ENCODE results near the gene PRMT1. TPM values are rescaled to one million over a fixed set of nuclear protein-coding genes. Genes with fewer than 3 reads are reported as not detected.

Gene PRMT1
- total and polyA plus RNA-seq, 2 donors from 2014 or later, result 119 to 131 TPM

DNA sequence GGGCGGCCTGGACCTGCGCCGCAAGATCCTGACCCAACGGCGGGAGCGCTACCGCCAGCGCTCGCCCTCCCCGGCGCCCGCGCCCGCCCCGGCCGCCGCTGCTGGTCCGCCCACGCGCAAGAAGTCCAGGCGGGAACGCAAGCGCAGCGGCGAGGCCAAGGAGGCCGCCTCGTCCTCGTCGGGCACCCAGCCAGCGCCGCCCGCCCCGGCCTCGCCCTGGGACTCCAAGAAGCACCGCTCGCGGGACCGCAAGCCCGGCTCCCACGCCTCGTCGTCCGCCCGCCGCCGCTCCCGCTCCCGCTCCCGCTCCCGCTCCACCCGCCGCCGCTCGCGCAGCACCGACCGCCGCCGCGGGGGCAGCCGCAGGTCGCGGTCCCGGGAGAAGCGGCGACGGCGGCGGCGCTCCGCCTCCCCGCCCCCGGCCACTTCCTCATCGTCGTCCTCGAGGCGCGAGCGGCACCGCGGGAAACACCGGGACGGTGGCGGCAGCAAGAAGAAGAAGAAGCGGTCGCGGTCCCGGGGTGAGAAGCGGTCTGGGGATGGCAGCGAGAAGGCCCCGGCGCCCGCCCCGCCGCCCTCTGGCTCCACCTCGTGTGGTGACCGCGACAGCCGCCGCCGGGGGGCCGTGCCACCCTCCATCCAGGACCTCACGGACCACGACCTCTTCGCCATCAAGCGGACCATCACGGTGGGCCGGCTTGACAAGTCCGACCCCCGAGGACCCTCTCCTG, 25.1 kb upstream of the PRMT1 start:
- Histone ChIP-seq H3K27me3 (ENCODE audit: control insufficient read depth, insufficient read depth, low read length) (no peaks in the 10 kb centered on the region), H3K4me3 (ENCODE audit: low read length in 3 of 3) (no peak overlapping the region), H3K9me3 (ENCODE audit: control insufficient read depth in 2 of 3, insufficient read depth in 1 of 3, low read length in 3 of 3) (no peaks in the 10 kb centered on the region), H3K9ac (ENCODE audit: low read length in 3 of 3) (no peak overlapping the region), H3K27ac (ENCODE audit: low read depth in 2 of 2, low read length in 2 of 2) (no peak overlapping the region), H3K4me1 (ENCODE audit: control insufficient read depth in 2 of 3, insufficient read depth in 2 of 3, low read depth in 1 of 3, low read length in 3 of 3) (no peaks in the 10 kb centered on the region), H3K36me3 (ENCODE audit: control insufficient read depth in 2 of 3, insufficient read depth in 3 of 3, low read length in 3 of 3) (peaks cover 0 to 40% (median 17%) of the 10 kb centered on the region in 3 donors)
- FAIRE-seq (no peak), DNase-seq (no peak)
- intact Hi-C loops (cut with DNase I), result no loop called here
- TF ChIP-seq, protein P1, sequence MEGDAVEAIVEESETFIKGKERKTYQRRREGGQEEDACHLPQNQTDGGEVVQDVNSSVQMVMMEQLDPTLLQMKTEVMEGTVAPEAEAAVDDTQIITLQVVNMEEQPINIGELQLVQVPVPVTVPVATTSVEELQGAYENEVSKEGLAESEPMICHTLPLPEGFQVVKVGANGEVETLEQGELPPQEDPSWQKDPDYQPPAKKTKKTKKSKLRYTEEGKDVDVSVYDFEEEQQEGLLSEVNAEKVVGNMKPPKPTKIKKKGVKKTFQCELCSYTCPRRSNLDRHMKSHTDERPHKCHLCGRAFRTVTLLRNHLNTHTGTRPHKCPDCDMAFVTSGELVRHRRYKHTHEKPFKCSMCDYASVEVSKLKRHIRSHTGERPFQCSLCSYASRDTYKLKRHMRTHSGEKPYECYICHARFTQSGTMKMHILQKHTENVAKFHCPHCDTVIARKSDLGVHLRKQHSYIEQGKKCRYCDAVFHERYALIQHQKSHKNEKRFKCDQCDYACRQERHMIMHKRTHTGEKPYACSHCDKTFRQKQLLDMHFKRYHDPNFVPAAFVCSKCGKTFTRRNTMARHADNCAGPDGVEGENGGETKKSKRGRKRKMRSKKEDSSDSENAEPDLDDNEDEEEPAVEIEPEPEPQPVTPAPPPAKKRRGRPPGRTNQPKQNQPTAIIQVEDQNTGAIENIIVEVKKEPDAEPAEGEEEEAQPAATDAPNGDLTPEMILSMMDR (IDR thresholded peaks at IDR 0.05; ENCODE audit: borderline replicate concordance, extremely low read depth, insufficient read depth), result no peak

DNA sequence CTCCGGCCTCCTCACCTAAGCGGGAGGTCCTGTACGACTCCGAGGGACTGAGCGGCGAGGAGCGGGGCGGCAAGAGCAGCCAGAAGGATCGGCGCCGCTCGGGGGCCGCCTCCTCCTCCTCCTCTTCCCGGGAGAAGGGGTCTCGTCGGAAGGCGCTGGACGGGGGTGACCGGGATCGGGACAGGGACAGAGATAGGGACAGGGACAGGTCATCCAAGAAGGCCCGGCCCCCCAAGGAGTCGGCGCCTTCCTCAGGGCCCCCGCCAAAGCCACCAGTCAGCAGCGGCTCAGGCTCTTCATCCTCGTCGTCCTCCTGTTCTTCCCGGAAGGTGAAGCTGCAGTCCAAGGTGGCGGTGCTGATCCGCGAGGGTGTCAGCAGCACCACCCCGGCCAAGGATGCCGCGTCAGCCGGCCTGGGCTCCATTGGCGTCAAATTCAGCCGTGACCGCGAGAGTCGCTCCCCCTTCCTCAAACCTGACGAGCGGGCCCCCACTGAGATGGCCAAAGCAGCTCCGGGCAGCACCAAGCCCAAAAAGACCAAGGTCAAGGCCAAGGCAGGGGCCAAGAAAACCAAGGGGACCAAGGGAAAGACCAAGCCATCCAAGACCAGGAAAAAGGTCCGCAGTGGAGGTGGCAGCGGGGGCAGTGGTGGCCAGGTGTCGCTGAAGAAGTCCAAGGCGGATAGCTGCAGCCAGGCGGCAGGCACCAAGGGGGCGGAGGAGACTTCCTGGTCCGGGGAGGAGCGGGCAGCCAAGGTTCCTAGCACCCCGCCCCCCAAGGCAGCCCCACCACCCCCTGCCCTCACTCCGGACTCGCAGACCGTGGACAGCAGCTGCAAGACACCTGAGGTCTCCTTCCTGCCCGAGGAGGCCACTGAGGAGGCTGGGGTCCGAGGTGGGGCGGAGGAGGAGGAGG, 24.3 kb upstream of the PRMT1 start:
- Histone ChIP-seq H3K9ac (ENCODE audit: low read length in 3 of 3) (no peak overlapping the region), H3K27me3 (ENCODE audit: control insufficient read depth, insufficient read depth, low read length) (no peaks in the 10 kb centered on the region), H3K27ac (ENCODE audit: low read depth in 2 of 2, low read length in 2 of 2) (no peak overlapping the region), H3K36me3 (ENCODE audit: control insufficient read depth in 2 of 3, insufficient read depth in 3 of 3, low read length in 3 of 3) (peaks cover 0 to 37% (median 17%) of the 10 kb centered on the region in 3 donors), H3K4me3 (ENCODE audit: low read length in 3 of 3) (no peak overlapping the region), H3K9me3 (ENCODE audit: control insufficient read depth in 2 of 3, insufficient read depth in 1 of 3, low read length in 3 of 3) (no peaks in the 10 kb centered on the region), H3K4me1 (ENCODE audit: control insufficient read depth in 2 of 3, insufficient read depth in 2 of 3, low read depth in 1 of 3, low read length in 3 of 3) (no peaks in the 10 kb centered on the region)
- no peak for FAIRE-seq
- intact Hi-C loops (cut with DNase I), result no loop called here
- no peak for DNase-seq
- TF ChIP-seq, protein P1 (IDR thresholded peaks at IDR 0.05; ENCODE audit: borderline replicate concordance, extremely low read depth, insufficient read depth), result no peak

DNA sequence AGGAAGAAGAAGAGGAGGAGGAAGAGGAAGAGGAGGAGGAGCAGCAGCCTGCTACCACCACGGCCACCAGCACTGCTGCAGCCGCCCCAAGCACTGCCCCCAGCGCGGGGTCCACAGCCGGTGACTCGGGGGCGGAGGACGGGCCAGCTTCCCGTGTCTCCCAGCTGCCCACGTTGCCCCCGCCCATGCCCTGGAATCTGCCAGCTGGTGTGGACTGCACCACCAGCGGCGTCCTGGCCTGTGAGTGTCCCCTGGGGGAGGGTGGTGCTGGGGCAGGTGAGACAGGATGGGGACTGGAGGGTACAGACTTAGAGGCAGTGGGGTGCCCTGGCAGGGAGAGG, 23.6 kb upstream of the PRMT1 start:
- intact Hi-C loops (cut with DNase I), result no loop called here
- FAIRE-seq, result no peak
- H3K36me3 ChIP-seq (ENCODE audit: control insufficient read depth in 2 of 3, insufficient read depth in 3 of 3, low read length in 3 of 3), result peaks cover 0 to 38% (median 17%) of the 10 kb centered on the region in 3 donors

More for the DNA sequence above, 23.6 kb upstream of the PRMT1 start:
- Histone ChIP-seq H3K27me3 (ENCODE audit: control insufficient read depth, insufficient read depth, low read length) (no peaks in the 10 kb centered on the region), H3K9ac (ENCODE audit: low read length in 3 of 3) (no peak overlapping the region), H3K4me3 (ENCODE audit: low read length in 3 of 3) (no peak overlapping the region), H3K27ac (ENCODE audit: low read depth in 2 of 2, low read length in 2 of 2) (no peak overlapping the region), H3K4me1 (ENCODE audit: control insufficient read depth in 2 of 3, insufficient read depth in 2 of 3, low read depth in 1 of 3, low read length in 3 of 3) (no peaks in the 10 kb centered on the region), H3K9me3 (ENCODE audit: control insufficient read depth in 2 of 3, insufficient read depth in 1 of 3, low read length in 3 of 3) (no peaks in the 10 kb centered on the region)
- TF ChIP-seq, protein P1 (IDR thresholded peaks at IDR 0.05; ENCODE audit: borderline replicate concordance, extremely low read depth, insufficient read depth), result no peak
- no peak for DNase-seq

All from kidney (tissue), 14 donors.